Activated gamma-delta T cell (primary cell): ENCODE results near the gene SEMA7A.

Experiments used
- DNase-seq: peaks from one replicate; lab custom pipeline; 2025; lab: John Stamatoyannopoulos, UW

Gene SEMA7A

GRCh38 chr15:74387141-74387541 lies 46.6 kb downstream of the SEMA7A start:
- DNase-seq = no peak

GRCh38 chr15:74386496-74387140 lies 47.1 kb downstream of the SEMA7A start:
- DNase-seq = no peak

- no peak for DNase-seq
Observed at GRCh38 chr15:74385733-74386132, 48.0 kb downstream of the SEMA7A start.

- no peak for DNase-seq
Observed at GRCh38 chr15:74384881-74385643, 48.7 kb downstream of the SEMA7A start.

GRCh38 chr15:74384566-74384880 lies 49.2 kb downstream of the SEMA7A start:
- DNase-seq = no peak

GRCh38 chr15:74383695-74384565 lies 49.8 kb downstream of the SEMA7A start:
- DNase-seq = no peak

- no peak for DNase-seq
Observed at GRCh38 chr15:74383286-74383685, 50.5 kb downstream of the SEMA7A start.

GRCh38 chr15:74382004-74382816 lies 51.5 kb downstream of the SEMA7A start:
- DNase-seq = peak; percentile 47

- DNase-seq = no peak
Observed at GRCh38 chr15:74381481-74381880, 52.3 kb downstream of the SEMA7A start.

GRCh38 chr15:74381190-74381453 lies 52.6 kb downstream of the SEMA7A start:
- no peak for DNase-seq

GRCh38 chr15:74380361-74381189 lies 53.2 kb downstream of the SEMA7A start:
- no peak for DNase-seq

- DNase-seq = no peak
Observed at GRCh38 chr15:74378848-74379247, 54.9 kb downstream of the SEMA7A start.

GRCh38 chr15:74377831-74378766 lies 55.7 kb downstream of the SEMA7A start:
- no peak for DNase-seq

- DNase-seq = no peak
Observed at GRCh38 chr15:74376825-74377581, 56.8 kb downstream of the SEMA7A start.

- DNase-seq = no peak
Observed at GRCh38 chr15:74376226-74376625, 57.5 kb downstream of the SEMA7A start.

GRCh38 chr15:74375303-74375693 lies 58.5 kb downstream of the SEMA7A start:
- no peak for DNase-seq

GRCh38 chr15:74374648-74375302 lies 59.0 kb downstream of the SEMA7A start:
- DNase-seq = no peak

- DNase-seq = peak; percentile 90
Observed at GRCh38 chr15:74373731-74374647, 59.8 kb downstream of the SEMA7A start.
